ENCODE results near the gene CSF3R. TPM values are rescaled to one million over a fixed set of nuclear protein-coding genes. Genes with fewer than 3 reads are reported as not detected.

The CSF3R gene
- total RNA-seq, 4 donors from 2014 or later: 5.9 to 32.5 (median 7.4) TPM

- Histone ChIP-seq H3K4me1 (peaks cover 5 to 28% (median 19%) of the 10 kb centered on the region in 4 donors), H3K27me3 (no peaks in the 10 kb centered on the region), H3K4me3 (no peak overlapping the region), H3K27ac (replicated peaks in 1 of 4) (no peak overlapping the region), H3K36me3 (peaks cover 0 to 4% (median 0%) of the 10 kb centered on the region in 4 donors), H3K9me3 (no peaks in the 10 kb centered on the region)
- TF ChIP-seq POLR2AphosphoS5 (IDR thresholded peaks at IDR 0.05) (no peak), POLR2A (IDR thresholded peaks at IDR 0.05; ENCODE audit: low read depth) (no peak), EP300 (IDR thresholded peaks at IDR 0.05) (no peak), CTCF (IDR thresholded peaks at IDR 0.05) (no peak)
- 93% methylated on average over 4 of the region's 4 CpGs for WGBS
- no peak for DNase-seq (ENCODE audit: extremely low spot score)
- intact Hi-C loops (cut with DNase I): no loop called here
Measured at GRCh38 chr1:36448530-36449056, 34.1 kb downstream of the CSF3R start.

GRCh38 chr1:36447450-36447849 is 35.3 kb downstream of the CSF3R start:
- TF ChIP-seq POLR2AphosphoS5 (IDR thresholded peaks at IDR 0.05) (no peak), CTCF (IDR thresholded peaks at IDR 0.05) (no peak), POLR2A (IDR thresholded peaks at IDR 0.05; ENCODE audit: low read depth) (no peak)
- Histone ChIP-seq H3K27me3 (no peaks in the 10 kb centered on the region), H3K4me3 (no peak overlapping the region), H3K9me3 (no peaks in the 10 kb centered on the region), H3K36me3 (peaks cover 0 to 11% (median 0%) of the 10 kb centered on the region in 4 donors), H3K4me1 (peaks cover 5 to 28% (median 19%) of the 10 kb centered on the region in 4 donors), H3K27ac (replicated peaks in 1 of 4) (no peak overlapping the region)
- intact Hi-C loops (cut with DNase I): no loop called here
- DNase-seq (ENCODE audit: extremely low spot score): no peak

GRCh38 chr1:36446746-36447145 is 36.0 kb downstream of the CSF3R start:
- H3K4me1 ChIP-seq: peaks cover 5 to 28% (median 19%) of the 10 kb centered on the region in 4 donors
- no peak for DNase-seq (ENCODE audit: extremely low spot score)
- no peak overlapping the region for H3K4me3 ChIP-seq
- WGBS: 71% methylated on average over 5 of the region's 5 CpGs
- peaks cover 0 to 11% (median 0%) of the 10 kb centered on the region in 4 donors for H3K36me3 ChIP-seq
- H3K27me3 ChIP-seq: no peaks in the 10 kb centered on the region
- no peak overlapping the region for H3K27ac ChIP-seq (replicated peaks in 1 of 4)
- TF ChIP-seq POLR2AphosphoS5 (IDR thresholded peaks at IDR 0.05) (no peak), CTCF (IDR thresholded peaks at IDR 0.05) (no peak), EP300 (IDR thresholded peaks at IDR 0.05) (no peak)
- intact Hi-C loops (cut with DNase I): no loop called here
- no peaks in the 10 kb centered on the region for H3K9me3 ChIP-seq

GRCh38 chr1:36446271-36446670 is 36.4 kb downstream of the CSF3R start:
- Histone ChIP-seq H3K36me3 (peaks cover 0 to 11% (median 0%) of the 10 kb centered on the region in 4 donors), H3K9me3 (no peaks in the 10 kb centered on the region), H3K4me1 (peaks cover 5 to 24% (median 18%) of the 10 kb centered on the region in 4 donors), H3K27ac (replicated peaks in 1 of 4) (no peak overlapping the region), H3K27me3 (no peaks in the 10 kb centered on the region), H3K4me3 (no peak overlapping the region)
- intact Hi-C loops (cut with DNase I): no loop called here
- WGBS: 60% methylated on average over 8 of the region's 8 CpGs
- DNase-seq (ENCODE audit: extremely low spot score): no peak
- no peak for TF ChIP-seq EP300 (IDR thresholded peaks at IDR 0.05)
- TF ChIP-seq POLR2A (IDR thresholded peaks at IDR 0.05; ENCODE audit: low read depth): no peak
- no peak for TF ChIP-seq CTCF (IDR thresholded peaks at IDR 0.05)
- TF ChIP-seq POLR2AphosphoS5 (IDR thresholded peaks at IDR 0.05): no peak

- Histone ChIP-seq H3K4me1 (no peaks in the 10 kb centered on the region), H3K36me3 (peaks cover 0 to 30% (median 6%) of the 10 kb centered on the region in 4 donors), H3K9me3 (no peaks in the 10 kb centered on the region), H3K27me3 (no peaks in the 10 kb centered on the region), H3K27ac (replicated peaks in 1 of 4) (no peak overlapping the region), H3K4me3 (no peak overlapping the region)
- WGBS: 73% methylated on average over 2 of the region's 2 CpGs
- intact Hi-C loops (cut with DNase I): no loop called here
- no peak for DNase-seq (ENCODE audit: extremely low spot score)
- no peak for TF ChIP-seq POLR2A (IDR thresholded peaks at IDR 0.05; ENCODE audit: low read depth)
- TF ChIP-seq POLR2AphosphoS5 (IDR thresholded peaks at IDR 0.05): no peak
- no peak for TF ChIP-seq CTCF (IDR thresholded peaks at IDR 0.05)
- no peak for TF ChIP-seq EP300 (IDR thresholded peaks at IDR 0.05)
Measured at GRCh38 chr1:36443297-36443696, 39.4 kb downstream of the CSF3R start.
